HepG2 (cell line): Measurements from ENCODE around the gene CYP46A1. TPM values are rescaled to one million over a fixed set of nuclear protein-coding genes. Genes with fewer than 3 reads are reported as not detected.
A peak's percentile ranks its signal among the peaks of the same experiment; 100 is the strongest.

Experiments
- ATF7 ChIP-seq, 2 experiments: fragments of 450-650 bp in 1 of 2; sonication (generic) in 1 of 2; formaldehyde crosslinking in 1 of 2; IDR thresholded peaks; 2 replicates each; pipeline versions ENCODE4 v1.4.0 to v1.6.1; 2016 to 2020; ENCODE audit warnings: antibody characterized with exemption in 1 of 2, mild to moderate bottlenecking in 1 of 2, missing genetic modification reagents in 1 of 2
- HNRNPLL ChIP-seq: fragments of 200-400 bp; formaldehyde crosslinking; IDR thresholded peaks from 2 replicates; pipeline ENCODE4 v1.6.1; 2017; ENCODE audit warnings: mild to moderate bottlenecking, low read depth, low read length; ENCODE audit not compliant: poor library complexity, severe bottlenecking
- MTF1 ChIP-seq: sonication (generic); formaldehyde crosslinking; IDR thresholded peaks from 2 replicates; pipeline ENCODE4 v1.5.0; 2020; ENCODE audit warnings: missing genetic modification reagents
- RXRA ChIP-seq: sonication (generic); formaldehyde crosslinking; IDR thresholded peaks from 2 replicates; pipeline ENCODE4 v1.5.1; 2020; ENCODE audit warnings: missing genetic modification reagents
- SCMH1 ChIP-seq: sonication (generic); formaldehyde crosslinking; IDR thresholded peaks from 2 replicates; pipeline ENCODE4 v1.9.0; 2021; ENCODE audit warnings: missing genetic modification reagents, mild to moderate bottlenecking, borderline replicate concordance
- SIN3A ChIP-seq: IDR thresholded peaks from 2 replicates; pipeline ENCODE4 v1.6.1; 2011; ENCODE audit warnings: low read depth, mild to moderate bottlenecking, control low read depth, low read length, borderline replicate concordance
- SIX1 ChIP-seq: sonication (generic); formaldehyde crosslinking; IDR thresholded peaks from 2 replicates; pipeline ENCODE4 v1.4.0; 2020; ENCODE audit warnings: missing genetic modification reagents, borderline replicate concordance
- SRSF9 ChIP-seq: fragments of 200-400 bp; formaldehyde crosslinking; IDR thresholded peaks from 2 replicates; pipeline ENCODE4 v1.6.1; 2018; ENCODE audit warnings: borderline replicate concordance, mild to moderate bottlenecking, low read depth, low read length; ENCODE audit not compliant: insufficient read depth, poor library complexity, severe bottlenecking
- TAF15 ChIP-seq: fragments of 200-400 bp; formaldehyde crosslinking; IDR thresholded peaks from one replicate; pipeline ENCODE4 v1.6.1; 2018; ENCODE audit warnings: mild to moderate bottlenecking, low read depth, low read length; ENCODE audit not compliant: poor library complexity, severe bottlenecking
- TSC22D2 ChIP-seq: sonication (generic); formaldehyde crosslinking; IDR thresholded peaks from 2 replicates; pipeline ENCODE4 v1.5.1; 2020; ENCODE audit warnings: missing genetic modification reagents, mild to moderate bottlenecking, borderline replicate concordance
- ZFP36L2 ChIP-seq: sonication (generic); formaldehyde crosslinking; IDR thresholded peaks from 2 replicates; pipeline ENCODE4 v1.4.0; 2020; ENCODE audit warnings: missing genetic modification reagents
- ZNF142 ChIP-seq: sonication (generic); formaldehyde crosslinking; IDR thresholded peaks from 2 replicates; pipeline ENCODE4 v1.4.0; 2020; ENCODE audit warnings: missing genetic modification reagents
- ZNF224 ChIP-seq: sonication (generic); formaldehyde crosslinking; IDR thresholded peaks from 2 replicates; pipeline ENCODE4 v1.5.0; 2020; ENCODE audit warnings: mild to moderate bottlenecking, missing genetic modification reagents
- ZNF367 ChIP-seq: sonication (generic); formaldehyde crosslinking; IDR thresholded peaks from 2 replicates; pipeline ENCODE4 v1.4.0; 2020; ENCODE audit warnings: missing genetic modification reagents, borderline replicate concordance
- ZNF451 ChIP-seq: sonication (generic); formaldehyde crosslinking; IDR thresholded peaks from 2 replicates; pipeline ENCODE4 v1.5.0; 2020; ENCODE audit warnings: mild to moderate bottlenecking, missing genetic modification reagents
- ZNF792 ChIP-seq: IDR thresholded peaks from 2 replicates; pipeline ENCODE4 v1.6.1; 2016
- ZNF850 ChIP-seq: sonication (generic); formaldehyde crosslinking; conservative IDR thresholded peaks from 2 replicates; pipeline ENCODE4 v1.9.0; 2021; ENCODE audit warnings: mild to moderate bottlenecking, missing genetic modification reagents
- polyA plus RNA-seq, 8 experiments: library from polyadenylated mRNA; depleted of rRNA in 3 of 8; stranded (reverse) in 7 of 8; unstranded in 1 of 8; fragments of >200 nt; fragmentation: Illumina TruSeq in 4 of 8; extraction: Trizol in 4 of 8; gene quantifications; 2 replicates each; pipeline versions ENCODE4 v1.2.1 to v1.2.3, GENCODE V29; 2011 to 2016; ENCODE audit warnings: low read depth in 4 of 8, missing spikeins in 1 of 8, mixed read lengths in 1 of 8; ENCODE audit not compliant: insufficient read depth in 1 of 8
- total RNA-seq, 5 experiments: library from RNA; depleted of rRNA; stranded (reverse); fragments of >200 nt; fragmentation: Illumina TruSeq; extraction: Trizol; gene quantifications; 2 replicates each; pipeline ENCODE4 v1.2.3, GENCODE V29; 2016; ENCODE audit warnings: low read depth in 1 of 5
- TF ChIP-seq, protein P1 (sequence below): sonication (generic); formaldehyde crosslinking; IDR thresholded peaks from 2 replicates; pipeline ENCODE4 v1.4.0; 2020; ENCODE audit warnings: missing genetic modification reagents, borderline replicate concordance
- TF ChIP-seq, protein P2 (sequence below): sonication (generic); formaldehyde crosslinking; IDR thresholded peaks from 2 replicates; pipeline ENCODE4 v1.4.0; 2020; ENCODE audit warnings: missing genetic modification reagents

CYP46A1 gene
- total and polyA plus RNA-seq, 2 of the 13 experiments (the other 11 are each of a cell fraction or from before 2014, with no cell fraction given) = not detected

DNA sequence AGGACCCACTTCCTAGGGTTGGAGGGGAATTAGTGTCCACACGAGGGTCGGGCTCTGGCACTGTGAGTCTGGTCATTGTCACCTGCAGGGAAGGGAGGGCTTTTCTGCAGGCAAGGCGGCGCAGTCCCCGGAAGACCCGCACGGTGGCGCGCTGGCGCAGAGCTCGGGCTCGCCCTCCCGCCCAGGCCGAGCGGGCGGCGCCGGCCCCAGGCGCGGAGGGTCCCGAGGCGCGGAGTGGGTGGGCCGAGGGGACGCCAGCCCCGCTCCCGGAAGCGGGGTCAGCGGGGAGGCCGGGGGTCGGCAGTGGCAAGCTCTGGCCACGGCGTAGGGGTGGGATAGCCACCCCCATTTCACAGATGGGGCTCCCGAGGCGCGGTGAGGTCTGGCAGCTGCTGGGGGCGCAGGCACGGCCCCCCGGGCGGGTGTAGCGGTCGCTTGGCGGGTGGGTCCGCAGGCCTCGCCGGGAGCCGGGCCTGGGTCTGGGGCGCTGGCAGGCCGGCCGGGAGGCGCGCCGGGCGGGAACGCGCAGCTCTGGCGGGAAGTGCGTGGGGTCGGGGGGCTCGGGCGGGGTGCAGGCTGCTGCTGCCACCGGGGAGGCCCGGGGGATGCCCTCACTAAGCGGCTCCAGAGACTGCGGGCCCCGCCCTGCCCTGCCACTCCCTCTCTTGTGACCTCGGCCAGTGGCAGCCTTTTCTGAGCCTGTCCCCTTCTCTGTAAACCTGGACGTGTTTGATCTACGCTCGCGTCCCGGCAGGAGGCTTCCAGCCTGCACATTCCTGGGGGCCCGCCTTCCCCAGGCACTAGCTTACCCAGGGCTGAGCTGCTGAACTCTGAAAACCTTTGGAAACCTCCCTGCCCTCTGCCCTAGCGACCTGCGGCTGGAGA is 46.1 kb downstream of the CYP46A1 start (continued):
- no peak for TF ChIP-seq SIX1 (CRISPR knock-in tag)
- no peak for TF ChIP-seq ZFP36L2 (CRISPR knock-in tag)
- TF ChIP-seq SIN3A = no peak
- no peak for TF ChIP-seq SRSF9
- TF ChIP-seq ZNF451 = no peak
- TF ChIP-seq, protein P1, sequence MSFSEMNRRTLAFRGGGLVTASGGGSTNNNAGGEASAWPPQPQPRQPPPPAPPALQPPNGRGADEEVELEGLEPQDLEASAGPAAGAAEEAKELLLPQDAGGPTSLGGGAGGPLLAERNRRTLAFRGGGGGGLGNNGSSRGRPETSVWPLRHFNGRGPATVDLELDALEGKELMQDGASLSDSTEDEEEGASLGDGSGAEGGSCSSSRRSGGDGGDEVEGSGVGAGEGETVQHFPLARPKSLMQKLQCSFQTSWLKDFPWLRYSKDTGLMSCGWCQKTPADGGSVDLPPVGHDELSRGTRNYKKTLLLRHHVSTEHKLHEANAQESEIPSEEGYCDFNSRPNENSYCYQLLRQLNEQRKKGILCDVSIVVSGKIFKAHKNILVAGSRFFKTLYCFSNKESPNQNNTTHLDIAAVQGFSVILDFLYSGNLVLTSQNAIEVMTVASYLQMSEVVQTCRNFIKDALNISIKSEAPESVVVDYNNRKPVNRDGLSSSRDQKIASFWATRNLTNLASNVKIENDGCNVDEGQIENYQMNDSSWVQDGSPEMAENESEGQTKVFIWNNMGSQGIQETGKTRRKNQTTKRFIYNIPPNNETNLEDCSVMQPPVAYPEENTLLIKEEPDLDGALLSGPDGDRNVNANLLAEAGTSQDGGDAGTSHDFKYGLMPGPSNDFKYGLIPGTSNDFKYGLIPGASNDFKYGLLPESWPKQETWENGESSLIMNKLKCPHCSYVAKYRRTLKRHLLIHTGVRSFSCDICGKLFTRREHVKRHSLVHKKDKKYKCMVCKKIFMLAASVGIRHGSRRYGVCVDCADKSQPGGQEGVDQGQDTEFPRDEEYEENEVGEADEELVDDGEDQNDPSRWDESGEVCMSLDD (CRISPR knock-in tag) = no peak
- TF ChIP-seq ZNF367 = no peak
- TF ChIP-seq, protein P2, sequence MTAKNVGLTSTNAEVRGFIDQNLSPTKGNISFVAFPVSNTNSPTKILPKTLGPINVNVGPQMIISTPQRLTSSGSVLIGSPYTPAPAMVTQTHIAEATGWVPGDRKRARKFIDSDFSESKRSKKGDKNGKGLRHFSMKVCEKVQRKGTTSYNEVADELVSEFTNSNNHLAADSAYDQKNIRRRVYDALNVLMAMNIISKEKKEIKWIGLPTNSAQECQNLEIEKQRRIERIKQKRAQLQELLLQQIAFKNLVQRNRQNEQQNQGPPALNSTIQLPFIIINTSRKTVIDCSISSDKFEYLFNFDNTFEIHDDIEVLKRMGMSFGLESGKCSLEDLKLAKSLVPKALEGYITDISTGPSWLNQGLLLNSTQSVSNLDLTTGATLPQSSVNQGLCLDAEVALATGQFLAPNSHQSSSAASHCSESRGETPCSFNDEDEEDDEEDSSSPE (CRISPR knock-in tag) = 0 out of 2 replicates have a peak, but pooled peaks have one; percentile 32
- TF ChIP-seq ATF7 (IDR thresholded peaks at IDR 0.05) = no peak
- TF ChIP-seq ATF7 (CRISPR knock-in tag; IDR thresholded peaks at IDR 0.05) = no peak
- TF ChIP-seq SCMH1 (CRISPR knock-in tag) = no peak
- TF ChIP-seq ZNF792 (CRISPR knock-in tag) = peak; percentile 54; the same call in 1 of the 2 replicates
- no peak for TF ChIP-seq MTF1 (CRISPR knock-in tag)
- TF ChIP-seq ZNF224 (CRISPR knock-in tag) = no peak
- 0 out of 2 replicates have a peak, but pooled peaks have one; percentile 38 for TF ChIP-seq ZNF142 (CRISPR knock-in tag)
- no peak for TF ChIP-seq TSC22D2 (CRISPR knock-in tag)
- TF ChIP-seq HNRNPLL = peak; percentile 48
- TF ChIP-seq ZNF850 (CRISPR knock-in tag) = no peak
- TF ChIP-seq RXRA (CRISPR knock-in tag) = peak; percentile 95
- no peak for TF ChIP-seq TAF15
